ENCODE measurements around the gene BRMS1L.

The BRMS1L gene

GRCh38 chr14:35866595-35867279 is 40.6 kb downstream of the BRMS1L start:
- no peak for DNase-seq

DNA sequence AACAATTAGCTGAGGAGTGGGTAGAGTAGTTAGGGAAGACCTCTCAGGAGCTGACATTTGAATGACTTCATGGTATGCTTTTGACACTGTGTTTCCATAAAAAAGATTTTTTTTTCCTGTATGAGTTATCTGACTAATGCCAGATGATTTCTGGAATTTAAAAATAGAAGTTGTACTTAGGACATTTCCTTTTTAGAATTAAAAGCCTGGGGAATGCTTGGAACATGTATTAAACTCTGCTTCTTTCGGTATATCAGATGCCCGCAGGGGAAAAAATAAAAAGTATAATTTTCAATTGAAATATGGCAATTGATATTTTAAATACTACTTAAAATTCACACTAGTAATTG is 41.1 kb downstream of the BRMS1L start:
- no peak for DNase-seq

GRCh38 chr14:35875296-35875695 is 49.2 kb downstream of the BRMS1L start:
- no peak for DNase-seq

DNA sequence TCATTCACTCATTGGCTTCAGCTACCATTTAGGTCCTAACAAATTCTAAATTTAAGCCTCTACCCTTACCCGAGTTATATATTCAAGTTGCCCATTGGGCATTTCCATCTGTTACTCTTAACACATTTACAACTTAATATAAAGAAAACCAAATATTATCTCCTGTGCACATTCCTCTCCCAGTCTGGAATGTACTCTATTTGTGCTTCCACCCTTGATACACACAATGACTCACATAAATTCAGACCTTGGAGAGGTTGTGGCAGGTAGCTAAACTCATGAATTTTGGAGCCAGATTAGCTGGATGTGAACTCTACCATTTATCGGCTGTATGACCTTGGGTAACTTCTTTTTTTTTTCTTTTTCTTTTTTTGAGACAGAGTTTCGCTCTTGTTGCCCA is 51.1 kb downstream of the BRMS1L start:
- DNase-seq = no peak

DNA sequence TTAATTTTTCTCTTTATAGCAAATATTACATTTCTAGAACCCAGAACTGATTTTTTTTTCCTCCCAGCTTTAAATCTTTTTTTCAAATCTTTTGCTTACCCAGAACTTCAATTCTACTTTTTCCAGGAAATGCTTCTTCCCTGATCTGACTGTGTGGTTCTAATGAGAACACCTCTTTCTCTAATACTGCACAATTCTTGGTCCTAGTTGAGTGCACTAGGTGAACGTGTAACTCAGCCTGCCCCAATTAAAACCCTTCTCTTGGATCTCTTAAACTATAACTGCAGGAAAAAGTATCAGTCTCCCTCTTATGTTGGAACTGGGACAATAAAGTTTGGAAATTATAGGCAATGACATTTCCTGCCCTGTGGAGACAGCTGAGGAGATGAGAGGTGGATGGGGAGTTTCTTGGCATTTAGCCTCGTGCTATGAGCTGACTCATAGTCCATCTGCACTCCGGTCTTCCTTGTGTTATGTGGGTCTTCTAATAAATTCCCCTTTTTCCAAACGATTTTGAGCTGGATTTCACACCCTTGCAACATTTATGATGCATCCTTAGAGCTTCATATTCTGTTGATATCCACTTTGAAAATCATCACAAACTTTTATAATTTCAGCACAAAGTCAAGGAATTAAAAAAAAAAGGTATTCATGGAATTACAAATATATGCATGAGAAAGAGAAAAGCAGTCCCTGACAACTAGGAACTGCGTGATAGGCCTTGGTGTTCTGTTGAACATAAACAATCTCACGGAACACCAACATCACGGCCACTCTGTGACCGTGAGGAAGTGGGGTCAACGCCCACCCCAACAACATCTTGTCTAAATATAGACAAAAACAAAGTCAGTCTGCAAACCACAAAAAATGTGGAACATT is 52.4 kb downstream of the BRMS1L start:
- no peak for DNase-seq

DNA sequence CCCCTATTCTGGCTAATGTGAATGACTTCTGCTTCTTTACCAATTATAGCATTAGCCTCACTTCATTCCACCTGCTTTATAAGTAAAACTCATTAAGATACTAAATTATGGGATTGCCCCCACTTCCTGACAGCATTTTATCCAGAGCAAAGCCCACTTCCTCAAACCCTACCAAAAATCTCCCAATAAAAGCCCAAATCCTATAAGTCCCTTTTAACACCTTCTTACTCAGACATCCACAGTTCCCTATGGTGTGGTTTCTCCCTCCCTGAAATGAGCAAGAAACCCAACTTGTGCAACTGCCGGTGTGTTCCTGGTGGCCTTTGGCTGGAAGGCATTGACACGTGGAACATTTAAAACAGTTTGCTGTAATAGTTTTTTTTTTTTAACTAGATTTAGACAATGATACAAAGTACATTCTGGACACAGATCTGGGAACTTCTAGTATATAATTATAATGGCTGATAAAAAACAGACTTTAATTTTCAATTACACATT is 53.1 kb downstream of the BRMS1L start:
- DNase-seq = no peak

DNA sequence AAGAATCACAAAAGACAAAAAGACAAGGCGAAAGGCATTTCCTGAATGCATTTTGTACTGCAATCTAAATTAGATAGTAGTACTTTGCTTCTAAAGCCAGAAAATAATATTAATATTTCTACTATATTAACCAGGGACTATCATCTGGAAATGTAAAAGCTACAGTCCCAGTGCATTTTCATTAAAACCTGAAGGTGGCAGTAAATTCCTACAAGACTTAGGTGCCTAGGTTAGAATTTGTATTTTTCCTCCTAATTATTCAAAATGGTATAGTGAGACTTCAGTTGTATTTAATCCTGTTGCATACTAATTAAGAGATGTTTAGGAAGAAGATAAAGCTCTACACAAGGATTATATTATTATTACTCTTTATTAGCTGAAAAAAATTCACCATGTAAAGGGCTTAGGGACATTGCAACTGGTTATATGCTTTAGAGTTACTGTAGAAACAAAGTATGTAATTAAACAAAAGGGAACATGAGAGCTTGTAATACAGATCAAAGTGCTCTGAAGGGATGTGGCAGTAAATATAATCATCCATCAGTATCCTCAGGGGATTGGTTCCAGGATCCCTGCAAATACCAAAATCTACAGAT is 53.6 kb downstream of the BRMS1L start:
- DNase-seq = peak in 1 of 5 donors; percentile 9

- no peak for DNase-seq
These were observed 55.1 kb downstream of the BRMS1L start for GRCh38 chr14:35881280-35881679.

DNA sequence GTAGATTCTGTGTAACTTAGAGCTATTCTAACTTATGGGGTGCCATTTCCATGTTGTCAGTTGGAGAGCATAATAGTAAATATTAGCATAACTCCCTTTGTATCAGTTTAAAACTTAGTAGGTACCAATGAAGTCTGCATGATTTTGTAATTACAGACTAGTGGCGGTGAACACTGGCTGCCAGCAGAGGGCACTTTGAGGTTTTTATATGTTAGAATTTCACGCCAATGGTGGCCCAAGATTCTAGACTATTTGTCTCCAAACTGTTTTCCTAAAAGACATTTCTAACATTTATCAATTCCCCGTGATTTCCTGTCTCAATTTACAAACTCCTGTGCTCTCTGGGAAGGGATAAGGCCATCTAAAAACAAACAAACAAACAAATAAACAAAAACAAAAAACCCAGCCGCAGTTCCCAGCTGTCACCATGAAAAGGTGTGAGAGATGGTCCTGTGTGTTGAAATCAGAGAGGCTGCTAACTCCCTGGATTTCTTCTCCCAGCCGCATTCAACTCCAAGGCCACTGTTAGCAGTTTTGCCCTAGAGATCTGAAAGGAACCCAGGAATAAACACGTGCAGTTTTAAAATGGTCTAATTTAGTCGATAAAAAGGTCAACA is 57.6 kb downstream of the BRMS1L start:
- DNase-seq = peak in 1 of 5 donors; percentile 18

GRCh38 chr14:35890308-35890707 is 64.2 kb downstream of the BRMS1L start:
- no peak for DNase-seq

GRCh38 chr14:35895256-35895655 is 69.1 kb downstream of the BRMS1L start:
- DNase-seq = no peak

GRCh38 chr14:35897616-35898111 is 71.5 kb downstream of the BRMS1L start:
- DNase-seq = no peak

DNA sequence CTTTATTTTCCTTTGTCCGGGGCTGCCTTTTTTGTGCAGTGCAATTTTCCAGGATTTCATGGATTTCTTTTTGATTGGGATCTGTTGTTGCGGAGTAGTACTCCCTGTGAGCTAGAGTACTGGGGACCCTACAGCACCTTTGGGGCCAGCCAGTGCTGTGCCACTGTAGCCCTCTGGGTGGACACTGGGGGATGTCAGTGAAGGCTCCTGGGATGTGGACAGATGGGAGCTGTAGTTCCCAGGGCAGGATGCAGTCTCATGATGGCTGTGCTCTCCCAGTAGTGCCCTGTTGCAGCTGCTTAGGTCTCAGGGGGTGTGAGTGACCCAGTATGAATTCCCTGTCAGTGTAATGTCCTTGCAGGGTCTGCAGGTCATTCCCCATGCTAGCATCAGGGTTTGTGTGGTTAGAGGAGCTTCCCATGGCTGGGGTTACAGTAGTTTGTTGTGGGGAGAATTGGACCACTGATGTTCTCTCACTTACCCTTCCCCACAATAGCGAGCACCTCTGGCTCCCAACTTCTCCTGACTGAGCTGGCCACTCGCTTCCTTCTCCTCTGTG is 72.2 kb downstream of the BRMS1L start:
- no peak for DNase-seq

DNA sequence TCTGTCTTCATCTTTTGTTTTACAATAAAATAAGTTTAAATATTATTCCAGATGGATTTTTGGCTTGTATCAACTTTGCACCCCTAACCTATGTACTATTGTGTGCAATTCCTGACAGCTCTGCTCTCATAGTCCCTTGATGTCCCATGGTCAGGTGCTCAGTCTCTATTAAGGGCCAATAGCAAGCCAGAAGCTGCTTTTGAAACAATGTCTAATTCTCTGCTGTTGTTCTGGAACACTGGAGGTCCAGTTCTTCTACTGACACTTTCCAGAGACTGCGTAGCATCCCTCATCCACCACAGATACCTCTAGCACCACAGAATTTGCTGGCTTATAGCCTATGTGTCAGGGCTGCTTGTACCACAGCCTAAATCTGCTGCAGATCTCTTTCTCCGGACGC is 74.6 kb downstream of the BRMS1L start:
- no peak for DNase-seq

GRCh38 chr14:35909665-35910064 is 83.5 kb downstream of the BRMS1L start:
- no peak for DNase-seq

GRCh38 chr14:35910191-35910590 is 84.1 kb downstream of the BRMS1L start:
- DNase-seq = no peak

GRCh38 chr14:35911097-35911496 is 85.0 kb downstream of the BRMS1L start:
- no peak for DNase-seq

GRCh38 chr14:35915185-35915584 is 89.0 kb downstream of the BRMS1L start:
- no peak for DNase-seq

DNA sequence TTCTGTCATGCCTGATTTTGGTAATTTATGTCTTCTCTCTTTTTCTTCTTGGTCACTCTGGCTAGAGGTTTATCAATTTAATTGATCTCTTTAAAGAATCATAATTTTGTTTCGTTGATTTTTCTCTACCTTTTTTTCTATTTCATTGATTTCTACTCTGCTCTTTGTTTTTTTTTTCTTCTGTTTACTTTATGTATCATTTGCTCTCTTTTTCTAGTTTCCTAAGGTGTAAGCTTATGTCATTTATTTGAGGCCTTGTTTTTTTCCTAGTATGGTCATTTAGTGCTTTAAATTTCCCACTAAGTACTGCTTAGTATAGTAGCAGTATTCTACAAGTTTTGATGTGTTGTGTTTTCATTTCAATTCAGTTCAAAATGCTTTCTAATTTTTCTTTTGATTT is 89.6 kb downstream of the BRMS1L start:
- no peak for DNase-seq

All from T-helper 1 cell (primary cell).